ENCODE data around the gene TRA2A. TPM values are rescaled to one million over a fixed set of nuclear protein-coding genes. Genes with fewer than 3 reads are reported as not detected.

TRA2A gene
- 11.3 and 15.0 TPM in 2 replicates for total RNA-seq

DNA sequence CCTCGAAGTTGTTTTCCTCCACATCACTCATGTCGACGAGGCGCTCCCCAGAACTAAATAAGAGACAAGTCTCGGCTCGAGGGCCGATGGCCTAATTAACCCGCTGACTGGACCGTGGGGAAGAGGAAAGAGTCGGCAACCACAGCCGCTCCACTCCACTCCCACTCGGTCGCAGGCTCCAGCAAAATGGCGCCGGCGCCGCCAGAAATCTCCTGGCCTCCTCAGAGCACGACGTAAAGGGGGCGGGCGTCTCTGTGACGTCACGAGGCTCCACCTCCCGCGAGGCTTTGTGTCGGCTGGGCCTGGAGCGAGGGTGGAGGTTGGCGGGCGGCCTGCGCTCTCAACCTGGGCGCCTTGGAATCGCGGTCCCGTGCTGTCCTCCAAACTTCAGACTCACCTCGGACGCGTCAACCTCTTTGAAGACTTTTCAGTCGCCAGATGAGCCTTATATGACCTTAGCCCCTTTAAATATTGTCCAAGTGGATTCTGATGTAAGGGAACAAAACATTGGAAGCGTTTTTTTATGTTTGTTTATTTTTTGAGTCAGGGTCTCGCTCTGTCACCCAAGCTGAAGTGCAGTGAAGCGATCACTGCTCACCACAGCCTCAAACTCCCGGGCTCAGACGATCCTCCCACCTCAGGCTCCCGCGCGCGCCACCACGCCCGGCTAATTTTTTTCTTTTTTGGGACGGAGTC is at the start of gene TRA2A:
Gene TRA2A (minus strand): TSS at position 188 of the 696 bp plus-strand sequence. CDS start 157 bp downstream, at position 31.

GRCh38 chr7:23470330-23471105 is 61.3 kb downstream of the TRA2A start, which contains the start of gene IGF2BP3:
Gene IGF2BP3 (minus strand): TSS chr7:23470491. CDS start chr7:23470110, 381 bp downstream.

Other genes starting within 250 kb of the TRA2A start
- 54.6 and 91.9 TPM in 2 replicates for gene MALSU1, start 232.6 kb downstream of the TRA2A start, total RNA-seq
- 12.0 and 14.0 TPM in 2 replicates for gene IGF2BP3, start 61.5 kb downstream of the TRA2A start, total RNA-seq
- 5.5 and 6.4 TPM in 2 replicates for gene CCDC126, start 65.4 kb upstream of the TRA2A start, total RNA-seq
- 0.08 and 0.23 TPM in 2 replicates for gene FAM221A, start 148.2 kb upstream of the TRA2A start, total RNA-seq
- not detected in 2 replicates for gene STK31, start 178.2 kb upstream of the TRA2A start, total RNA-seq

Data from hair follicular keratinocyte (primary cell).